ENCODE results near the gene DLEU7. TPM values are rescaled to one million over a fixed set of nuclear protein-coding genes. Genes with fewer than 3 reads are reported as not detected.

DLEU7 gene
- total and polyA plus RNA-seq, 10 donors: 0.17 to 2.0 (median 0.65) TPM

DNA sequence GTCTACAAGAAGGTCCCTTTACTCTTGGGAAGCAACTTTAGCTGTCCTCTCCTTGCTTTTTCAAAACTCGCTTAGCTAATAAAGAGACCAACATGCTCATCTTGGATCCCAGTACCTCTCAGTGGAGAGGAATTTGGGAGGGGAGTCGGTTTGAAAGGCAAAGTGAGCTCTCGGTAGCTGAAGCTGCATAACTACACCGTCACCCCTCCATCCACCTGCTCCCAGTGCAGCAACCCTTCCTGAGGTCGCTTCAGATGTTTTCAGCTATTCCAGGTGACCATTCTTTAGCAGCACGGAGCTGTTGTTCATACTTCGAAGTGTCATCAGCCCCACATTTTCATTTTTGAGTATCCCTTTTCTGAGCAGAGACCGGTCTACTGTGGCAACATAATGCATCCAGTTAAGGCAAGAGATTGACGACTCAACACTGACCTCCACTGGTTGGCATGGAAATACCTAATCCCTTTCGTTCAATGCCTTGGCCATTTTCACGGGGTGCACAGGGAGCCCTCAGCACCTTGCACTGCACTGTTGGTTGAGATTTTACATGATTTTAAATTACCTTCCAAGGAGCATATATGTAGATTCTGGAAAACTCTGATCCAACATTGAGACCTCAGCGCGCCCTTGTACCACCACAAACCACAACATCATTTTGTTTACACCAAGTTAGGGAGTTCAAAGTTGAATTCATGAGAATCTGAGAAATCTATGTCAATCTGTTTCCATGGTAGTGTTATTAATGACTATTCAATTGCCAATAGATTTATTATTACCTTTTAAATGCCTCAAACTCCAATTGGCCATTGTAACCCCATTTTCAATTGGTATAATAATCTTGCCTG is 42.2 kb downstream of the DLEU7 start:
- no peaks in the 10 kb centered on the region for H3K36me3 ChIP-seq

DNA sequence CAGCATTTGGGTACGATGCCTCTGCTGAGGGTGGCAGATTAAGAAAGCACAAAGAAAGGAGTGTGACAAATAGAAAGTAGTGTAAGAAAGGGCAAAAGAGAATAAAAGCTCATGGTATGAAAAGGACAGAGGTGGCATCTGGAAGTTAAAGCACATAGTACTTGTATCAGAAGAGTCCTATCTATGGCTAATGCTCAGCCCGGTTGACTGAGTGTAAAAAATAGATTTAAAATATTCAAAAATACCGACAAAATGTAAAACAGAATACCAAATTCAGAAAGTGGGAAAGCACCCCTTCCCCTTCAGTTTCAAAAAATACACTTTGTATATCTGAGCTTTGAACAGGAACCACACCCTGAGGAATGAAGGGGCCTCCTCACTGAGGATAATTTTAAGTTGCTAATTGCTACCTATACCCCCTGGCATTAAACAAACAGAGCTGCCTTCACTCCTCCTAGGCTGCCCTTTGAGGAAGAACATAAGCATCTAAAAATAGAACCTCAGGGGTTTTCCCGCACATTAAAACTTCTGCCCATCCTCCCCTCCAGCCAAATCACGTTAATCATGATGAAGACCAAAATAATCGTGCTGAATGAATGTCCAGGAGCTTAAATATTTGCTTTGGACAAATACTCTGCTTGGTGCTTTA is 43.3 kb downstream of the DLEU7 start:
- H3K9me3 ChIP-seq: peaks cover 0 to 11% (median 9%) of the 10 kb centered on the region in 8 donors
- no peak overlapping the region for H3K4me3 ChIP-seq
- peak overlapping the region in 5 of 8 donors; percentile 21 to 73 (median 51) for H3K27ac ChIP-seq
- no peaks in the 10 kb centered on the region for H3K27me3 ChIP-seq (replicated peaks in 1 of 7)
- H3K4me1 ChIP-seq: peaks cover 7 to 36% (median 32%) of the 10 kb centered on the region in 6 donors
- intact Hi-C loops (cut with DNase I; ENCODE audit: low total_unique reads): loop anchor here (5.0 to 10.0 kb wide), 2 partner anchors 265 to 823 kb away; no protein-coding TSS in a partner anchor
- H3K36me3 ChIP-seq: no peaks in the 10 kb centered on the region
- WGBS, 5 donors: 43 to 51% (median 45%) methylated on average over 6 of the region's 6 CpGs
- TF ChIP-seq POLR2AphosphoS5 (IDR thresholded peaks at IDR 0.05) (no peak), CTCF (IDR thresholded peaks at IDR 0.05 in 8 of 11, conservative IDR thresholded peaks at IDR 0.05 in 3 of 11) (no peak), POLR2A (IDR thresholded peaks at IDR 0.05) (no peak)
- no peak for DNase-seq

More for the DNA sequence above, 42.2 kb downstream of the DLEU7 start:
- Histone ChIP-seq H3K27me3 (replicated peaks in 1 of 7) (no peaks in the 10 kb centered on the region), H3K4me1 (peaks cover 7 to 36% (median 32%) of the 10 kb centered on the region in 6 donors), H3K27ac (peak overlapping the region in 6 of 8 donors; percentile 21 to 73 (median 50)), H3K9me3 (peaks cover 0 to 20% (median 17%) of the 10 kb centered on the region in 8 donors), H3K4me3 (peak overlapping the region in 1 of 8 donors; percentile 36)
- 42 to 46% (median 44%) methylated on average over 13 of the region's 13 CpGs for WGBS, 5 donors
- intact Hi-C loops (cut with DNase I; ENCODE audit: low total_unique reads): loop anchor here (5.0 to 10.0 kb wide), 2 partner anchors 267 to 824 kb away; no protein-coding TSS in a partner anchor
- no peak for DNase-seq
- TF ChIP-seq POLR2AphosphoS5 (IDR thresholded peaks at IDR 0.05) (peak in 1 of 3 donors; percentile 35), CTCF (IDR thresholded peaks at IDR 0.05 in 8 of 11, conservative IDR thresholded peaks at IDR 0.05 in 3 of 11) (peak; percentile 53 to 86 (median 81)), POLR2A (IDR thresholded peaks at IDR 0.05) (no peak)

GRCh38 chr13:50798923-50799322 is 44.6 kb downstream of the DLEU7 start:
- WGBS, 5 donors: 59 to 80% (median 64%) methylated on average over 2 of the region's 2 CpGs
- Histone ChIP-seq H3K27ac (peak overlapping the region in 2 of 8 donors; percentile 51 to 73), H3K4me1 (peaks cover 7 to 36% (median 32%) of the 10 kb centered on the region in 6 donors), H3K27me3 (replicated peaks in 1 of 7) (no peaks in the 10 kb centered on the region), H3K9me3 (no peaks in the 10 kb centered on the region), H3K4me3 (no peak overlapping the region), H3K36me3 (no peaks in the 10 kb centered on the region)
- intact Hi-C loops (cut with DNase I; ENCODE audit: low total_unique reads): no loop called here
- DNase-seq: no peak
- TF ChIP-seq POLR2A (IDR thresholded peaks at IDR 0.05): no peak
- no peak for TF ChIP-seq POLR2AphosphoS5 (IDR thresholded peaks at IDR 0.05)
- TF ChIP-seq CTCF (IDR thresholded peaks at IDR 0.05 in 8 of 11, conservative IDR thresholded peaks at IDR 0.05 in 3 of 11): no peak
